ENCODE data around the gene C9orf50. TPM values are rescaled to one million over a fixed set of nuclear protein-coding genes. Genes with fewer than 3 reads are reported as not detected.

Gene C9orf50
- total and polyA plus RNA-seq, 7 donors = not detected

DNA sequence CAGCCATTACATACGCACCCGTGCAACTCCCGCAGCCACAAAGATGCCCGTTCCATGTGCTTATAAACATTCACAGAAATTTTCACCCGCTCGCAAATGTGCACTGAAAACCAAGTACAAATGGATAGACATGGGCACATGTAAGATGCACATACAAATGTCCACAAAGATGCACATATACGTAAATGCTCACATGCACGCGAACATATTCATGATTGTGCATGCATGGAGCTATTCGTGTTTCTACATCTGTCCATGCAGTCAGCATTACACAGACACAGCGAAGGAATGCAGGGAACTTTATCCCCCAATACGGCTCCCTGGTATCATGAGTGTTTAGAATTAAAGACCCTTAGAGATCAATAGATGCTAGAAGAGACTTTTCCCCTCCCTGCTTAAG lies 58.4 kb downstream of the C9orf50 start:
- DNase-seq (no peak), ATAC-seq (no peak)
- Histone ChIP-seq H3K36me3 (ENCODE audit: insufficient read depth in 1 of 2, low read depth in 1 of 2) (no peaks in the 10 kb centered on the region), H3K4me1 (no peaks in the 10 kb centered on the region), H3K9me3 (no peaks in the 10 kb centered on the region), H3K27me3 (ENCODE audit: insufficient read depth in 3 of 3, low read length in 2 of 3) (no peaks in the 10 kb centered on the region), H3K4me3 (no peak overlapping the region), H3K27ac (no peak overlapping the region)
- intact Hi-C loops (cut with DNase I) = no loop called here
- TF ChIP-seq CTCF (IDR thresholded peaks at IDR 0.05) = no peak
- WGBS, 3 donors = 81 to 85% (median 81%) methylated on average over 12 of the region's 12 CpGs

Other genes starting within 250 kb of the C9orf50 start
- 10 to 100 TPM; 67.5 to 98.2 (median 72.0) TPM for gene NTMT1, start 5.1 kb upstream of the C9orf50 start, total RNA-seq
- gene NTMT1, start 5.1 kb upstream of the C9orf50 start, polyA plus RNA-seq = 100 to 1,000 TPM in 2 of 3 donors, 10 to 100 TPM in 1; 92.9 to 178 (median 112) TPM
- gene ASB6, start 21.1 kb upstream of the C9orf50 start, total RNA-seq = 10 to 100 TPM in 1 of 4 donors, 1 to 10 TPM in 3; 6.3 to 11.9 (median 8.6) TPM
- gene ASB6, start 21.1 kb upstream of the C9orf50 start, polyA plus RNA-seq = 10 to 100 TPM in 2 of 3 donors, 1 to 10 TPM in 1; 8.0 to 20.2 (median 14.9) TPM
- gene PRRX2, start 44.5 kb upstream of the C9orf50 start, total RNA-seq = 1 to 10 TPM in 1 of 4 donors, under 1 TPM in 3; 0.27 to 1.1 (median 0.50) TPM
- gene PRRX2, start 44.5 kb upstream of the C9orf50 start, polyA plus RNA-seq = under 1 TPM; 0.03 to 0.52 (median 0.34) TPM
- gene PTGES, start 131.9 kb upstream of the C9orf50 start, total RNA-seq = under 1 TPM; 0.32 to 0.67 (median 0.50) TPM
- under 1 TPM; 0.32 to 0.68 (median 0.40) TPM for gene PTGES, start 131.9 kb upstream of the C9orf50 start, polyA plus RNA-seq
- 10 to 100 TPM; 13.5 to 15.9 (median 14.3) TPM for gene TOR1B, start 182.1 kb upstream of the C9orf50 start, total RNA-seq
- gene TOR1B, start 182.1 kb upstream of the C9orf50 start, polyA plus RNA-seq = 10 to 100 TPM; 13.0 to 30.1 (median 15.9) TPM
- 10 to 100 TPM; 10.4 to 18.5 (median 12.9) TPM for gene TOR1A, start 203.0 kb upstream of the C9orf50 start, total RNA-seq
- gene TOR1A, start 203.0 kb upstream of the C9orf50 start, polyA plus RNA-seq = 10 to 100 TPM; 17.9 to 25.4 (median 24.0) TPM
- 10 to 100 TPM; 37.1 to 53.2 (median 44.5) TPM for gene C9orf78, start 214.2 kb upstream of the C9orf50 start, total RNA-seq
- gene C9orf78, start 214.2 kb upstream of the C9orf50 start, polyA plus RNA-seq = 100 to 1,000 TPM in 1 of 3 donors, 10 to 100 TPM in 2; 73.0 to 157 (median 98.0) TPM
- gene USP20, start 214.4 kb upstream of the C9orf50 start, total RNA-seq = 10 to 100 TPM; 12.6 to 18.4 (median 16.5) TPM
- gene USP20, start 214.4 kb upstream of the C9orf50 start, polyA plus RNA-seq = 10 to 100 TPM in 2 of 3 donors, 1 to 10 TPM in 1; 9.5 to 16.2 (median 11.1) TPM